BJ (cell line): ENCODE results near the gene NOS1AP. TPM values are rescaled to one million over a fixed set of nuclear protein-coding genes. Genes with fewer than 3 reads are reported as not detected.

Source experiments
- CTCF ChIA-PET: fragments of 350-600 bp; formaldehyde crosslinking; extraction: SDS; loops from one replicate; lab custom pipeline; 2021; ENCODE audit warnings: antibody characterized with exemption, inconsistent platforms; lab: Yijun Ruan, JAX
- POLR2A ChIA-PET: fragments of 300-600 bp; sonication (Branson Sonifier 250); formaldehyde crosslinking; extraction: SDS; loops from one replicate; lab custom pipeline; 2021; ENCODE audit warnings: antibody characterized with exemption; lab: Charles Lee
- DNase-seq: peaks from one replicate; pipeline ENCODE4 v3.0.0-alpha.2; 2011; ENCODE audit warnings: low read depth
- H3K27me3 ChIP-seq: 2 replicates; pipeline ENCODE4 v1.6.0; 2011; ENCODE audit warnings: low read length; ENCODE audit not compliant: control insufficient read depth, insufficient read depth
- H3K36me3 ChIP-seq: 2 replicates; pipeline ENCODE4 v1.5.1; 2011; ENCODE audit warnings: low read length; ENCODE audit not compliant: control insufficient read depth, insufficient read depth
- H3K4me3 ChIP-seq: 2 replicates; pipeline ENCODE4 v1.5.1; 2011; ENCODE audit warnings: low read depth, mild to moderate bottlenecking, control low read depth, low read length
- polyA plus RNA-seq: library from polyadenylated mRNA; depleted of rRNA; stranded (reverse); fragments of >200 nt; gene quantifications from 2 replicates; pipeline ENCODE4 v1.2.3, GENCODE V29; 2011
- TF ChIP-seq, protein P1 (sequence below): IDR thresholded peaks from 2 replicates; pipeline ENCODE4 v1.5.1; 2011; ENCODE audit warnings: low read depth, mild to moderate bottlenecking, control low read depth, inconsistent platforms, low read length, moderate library complexity; ENCODE audit not compliant: insufficient read depth

The NOS1AP gene
- polyA plus RNA-seq, 1 experiment, result 0.50 TPM

DNA sequence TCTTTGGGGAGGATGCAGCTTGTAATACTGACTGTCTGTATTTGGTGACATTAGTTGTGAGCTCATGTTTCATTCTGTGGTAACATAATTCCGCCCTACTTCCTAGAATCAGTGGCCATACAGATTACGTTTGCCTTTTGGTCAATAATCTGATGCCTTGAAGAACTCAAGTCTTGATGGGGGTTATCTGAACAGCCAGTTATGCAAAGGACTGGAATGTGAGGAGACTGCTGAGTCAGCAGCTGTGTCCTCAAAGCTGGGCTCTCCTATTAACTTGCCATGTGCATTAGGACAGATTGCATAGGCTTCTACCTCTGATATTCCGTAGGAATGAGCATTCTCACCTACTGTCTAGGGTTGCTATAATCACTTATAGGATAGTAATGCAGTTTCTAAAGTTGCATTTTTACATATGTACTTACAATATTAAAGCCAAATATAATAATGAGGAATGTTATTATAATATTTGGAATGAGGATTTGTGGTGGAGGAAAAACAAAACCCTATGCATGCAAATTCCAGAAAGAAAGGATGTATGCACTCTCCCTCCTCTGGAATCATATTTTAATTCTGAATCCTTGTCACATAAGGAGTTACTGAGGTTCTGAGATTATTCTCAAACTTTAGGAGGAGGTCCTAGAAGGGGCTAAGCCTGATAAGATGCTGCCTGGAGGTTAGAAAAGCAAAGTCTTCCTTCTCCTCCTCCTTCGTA is 116.0 kb downstream of the NOS1AP start:
- POLR2A ChIA-PET, result no interaction called here
- TF ChIP-seq, protein P1, sequence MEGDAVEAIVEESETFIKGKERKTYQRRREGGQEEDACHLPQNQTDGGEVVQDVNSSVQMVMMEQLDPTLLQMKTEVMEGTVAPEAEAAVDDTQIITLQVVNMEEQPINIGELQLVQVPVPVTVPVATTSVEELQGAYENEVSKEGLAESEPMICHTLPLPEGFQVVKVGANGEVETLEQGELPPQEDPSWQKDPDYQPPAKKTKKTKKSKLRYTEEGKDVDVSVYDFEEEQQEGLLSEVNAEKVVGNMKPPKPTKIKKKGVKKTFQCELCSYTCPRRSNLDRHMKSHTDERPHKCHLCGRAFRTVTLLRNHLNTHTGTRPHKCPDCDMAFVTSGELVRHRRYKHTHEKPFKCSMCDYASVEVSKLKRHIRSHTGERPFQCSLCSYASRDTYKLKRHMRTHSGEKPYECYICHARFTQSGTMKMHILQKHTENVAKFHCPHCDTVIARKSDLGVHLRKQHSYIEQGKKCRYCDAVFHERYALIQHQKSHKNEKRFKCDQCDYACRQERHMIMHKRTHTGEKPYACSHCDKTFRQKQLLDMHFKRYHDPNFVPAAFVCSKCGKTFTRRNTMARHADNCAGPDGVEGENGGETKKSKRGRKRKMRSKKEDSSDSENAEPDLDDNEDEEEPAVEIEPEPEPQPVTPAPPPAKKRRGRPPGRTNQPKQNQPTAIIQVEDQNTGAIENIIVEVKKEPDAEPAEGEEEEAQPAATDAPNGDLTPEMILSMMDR, result no peak
- no peaks in the 10 kb centered on the region for H3K36me3 ChIP-seq
- DNase-seq, result no peak
- H3K4me3 ChIP-seq, result no peak overlapping the region
- CTCF ChIA-PET, result interaction anchor here (0.8 kb wide), 1 partner anchor 8 kb away, joined by 3 read pairs; no protein-coding TSS in a partner anchor
- H3K27me3 ChIP-seq, result no peaks in the 10 kb centered on the region

DNA sequence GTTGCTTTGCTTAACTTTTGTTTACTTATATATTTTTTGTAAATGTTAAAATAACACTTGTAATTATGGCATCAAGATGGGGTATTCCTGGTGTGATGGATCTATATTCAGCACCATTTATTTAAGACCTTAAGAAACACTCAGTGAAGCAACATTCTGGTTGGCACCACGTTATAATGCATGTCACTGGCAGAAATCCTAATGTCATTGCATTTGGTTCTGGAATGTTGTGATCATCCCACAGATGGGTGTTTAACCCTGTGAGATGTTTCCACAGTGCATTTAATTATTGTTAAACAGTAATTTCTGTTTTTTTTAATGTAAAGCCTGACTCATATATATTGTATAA is 116.5 kb downstream of the NOS1AP start:
- CTCF ChIA-PET, result no interaction called here
- Histone ChIP-seq H3K36me3 (no peaks in the 10 kb centered on the region), H3K27me3 (no peaks in the 10 kb centered on the region), H3K4me3 (no peak overlapping the region)
- no peak for DNase-seq
- TF ChIP-seq, protein P1, result no peak
- POLR2A ChIA-PET, result no interaction called here

DNA sequence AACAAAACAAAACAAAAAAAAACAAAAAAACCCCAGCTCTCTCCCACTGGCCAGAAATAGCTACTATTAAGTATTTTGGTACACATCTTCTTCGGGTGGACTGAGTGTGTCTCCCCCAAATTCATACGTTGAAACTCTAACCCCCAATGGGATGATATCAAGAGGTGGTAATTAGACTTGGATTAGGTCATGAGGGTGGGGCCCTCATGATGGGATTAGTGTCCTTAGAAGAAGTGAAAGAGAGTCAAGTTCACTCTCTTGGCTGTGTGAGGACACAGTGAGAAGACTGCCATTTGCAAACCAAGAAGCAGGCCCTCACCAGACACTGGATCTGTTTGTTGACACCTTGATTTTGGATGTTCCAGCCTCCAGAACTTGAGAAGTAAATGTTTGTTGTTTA is 116.9 kb downstream of the NOS1AP start:
- TF ChIP-seq, protein P1, result no peak
- ChIA-PET CTCF (no interaction called here), POLR2A (no interaction called here)
- Histone ChIP-seq H3K27me3 (no peaks in the 10 kb centered on the region), H3K4me3 (no peak overlapping the region), H3K36me3 (no peaks in the 10 kb centered on the region)
- DNase-seq, result no peak

DNA sequence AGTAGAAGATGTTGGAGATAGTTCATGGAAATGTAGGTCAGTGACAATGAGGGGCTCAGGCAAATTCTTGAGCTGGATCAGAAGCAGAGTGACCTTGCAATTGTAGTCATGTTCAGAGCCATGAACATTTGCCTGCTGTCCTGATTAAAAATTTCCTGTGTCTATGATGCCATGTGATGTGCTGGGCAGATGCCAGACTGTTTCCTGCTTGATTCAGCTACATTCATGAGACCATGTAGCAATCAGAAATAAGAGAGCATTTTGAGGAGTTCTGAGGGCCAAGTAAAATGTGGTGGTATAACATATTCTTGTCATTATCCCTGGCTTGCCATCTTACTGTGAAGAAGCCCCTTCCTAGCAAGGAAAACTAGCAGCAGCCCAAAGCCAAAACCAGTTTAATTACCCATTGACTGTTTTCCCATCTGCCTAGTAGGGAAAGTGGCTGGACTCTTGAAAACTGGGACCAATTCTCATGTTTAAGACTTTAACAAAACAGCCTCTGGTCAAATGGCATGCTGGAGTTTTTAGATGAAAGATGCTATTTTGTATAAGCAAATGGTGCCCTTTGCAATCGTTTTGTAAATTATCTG is 118.3 kb downstream of the NOS1AP start:
- no peak for DNase-seq

DNA sequence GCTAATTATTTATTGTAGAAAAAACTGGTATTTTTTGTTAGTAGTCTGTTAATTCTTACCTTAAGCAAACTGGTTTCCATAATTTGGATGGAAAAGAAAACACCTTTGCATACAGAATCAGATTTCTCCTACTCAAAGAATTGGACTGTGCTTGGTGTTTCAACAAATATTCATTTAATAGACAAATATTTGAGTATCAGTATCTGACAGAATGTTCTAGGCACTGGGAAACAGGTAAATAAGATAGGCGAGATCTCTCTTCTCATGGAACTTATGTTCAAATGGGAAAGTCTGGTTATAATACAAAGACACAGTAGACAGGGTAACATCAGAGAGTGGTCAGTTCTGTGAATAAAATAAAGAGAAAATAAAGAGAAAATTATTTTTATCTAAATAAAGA is 119.9 kb downstream of the NOS1AP start:
- Histone ChIP-seq H3K27me3 (no peaks in the 10 kb centered on the region), H3K36me3 (no peaks in the 10 kb centered on the region), H3K4me3 (no peak overlapping the region)
- TF ChIP-seq, protein P1, result no peak
- ChIA-PET CTCF (no interaction called here), POLR2A (no interaction called here)
- no peak for DNase-seq

More for the DNA sequence above, 118.3 kb downstream of the NOS1AP start:
- Histone ChIP-seq H3K27me3 (no peaks in the 10 kb centered on the region), H3K36me3 (no peaks in the 10 kb centered on the region), H3K4me3 (no peak overlapping the region)
- POLR2A ChIA-PET, result no interaction called here
- TF ChIP-seq, protein P1, result no peak
- CTCF ChIA-PET, result interaction anchor here (0.6 kb wide), 1 partner anchor 119 kb away, joined by 3 read pairs; no protein-coding TSS in a partner anchor
